ENCODE results near the gene CNIH1.
A peak's percentile ranks its signal among the peaks of the same experiment; 100 is the strongest.

Gene CNIH1

DNA sequence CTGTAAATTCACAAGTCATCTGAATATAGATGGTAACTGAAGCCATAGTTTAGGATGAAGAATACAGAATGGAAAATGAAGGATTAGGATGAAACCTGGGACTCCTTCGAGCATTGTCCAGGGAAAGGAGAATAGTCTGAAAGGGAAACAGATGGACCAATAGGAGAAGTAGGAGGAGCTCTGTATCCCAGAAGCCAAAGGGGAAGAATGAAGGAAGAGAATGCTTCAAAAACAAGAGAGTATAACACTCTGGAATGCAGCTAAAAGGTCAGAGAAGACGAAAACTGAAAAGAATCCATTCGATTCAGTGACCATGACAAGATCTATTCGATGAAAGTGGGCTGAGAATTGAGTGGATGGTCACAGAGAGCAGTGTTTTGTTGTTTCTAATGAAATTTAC is 46.6 kb upstream of the CNIH1 start:
- peak overlapping the region; percentile 96 for H3K27ac ChIP-seq
- no peak for TF ChIP-seq CTCF (conservative IDR thresholded peaks at IDR 0.05)

DNA sequence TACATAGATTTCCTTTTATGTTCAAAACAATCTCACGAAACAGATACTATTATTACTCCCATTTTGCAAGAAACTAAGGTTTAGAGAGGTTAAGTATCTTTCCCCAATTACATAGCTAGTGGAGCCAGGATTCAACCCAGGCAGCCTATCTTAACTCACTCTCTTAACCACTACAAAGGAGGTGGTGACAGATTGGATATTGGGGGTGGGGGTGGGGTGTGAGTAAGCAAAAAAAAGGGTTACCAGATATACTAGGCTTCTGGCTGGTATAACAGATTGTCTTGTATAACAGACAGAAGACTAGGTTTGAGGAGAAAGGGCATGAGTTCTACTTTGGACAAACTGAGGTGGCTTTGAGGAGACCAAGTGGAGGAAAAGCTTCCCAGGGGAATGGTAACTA is 45.5 kb upstream of the CNIH1 start:
- no peak for TF ChIP-seq CTCF (conservative IDR thresholded peaks at IDR 0.05)
- H3K27ac ChIP-seq = no peak overlapping the region

- no peak overlapping the region for H3K27ac ChIP-seq
- no peak for TF ChIP-seq CTCF (conservative IDR thresholded peaks at IDR 0.05)
Observed at GRCh38 chr14:54483846-54484245, 42.7 kb upstream of the CNIH1 start.

DNA sequence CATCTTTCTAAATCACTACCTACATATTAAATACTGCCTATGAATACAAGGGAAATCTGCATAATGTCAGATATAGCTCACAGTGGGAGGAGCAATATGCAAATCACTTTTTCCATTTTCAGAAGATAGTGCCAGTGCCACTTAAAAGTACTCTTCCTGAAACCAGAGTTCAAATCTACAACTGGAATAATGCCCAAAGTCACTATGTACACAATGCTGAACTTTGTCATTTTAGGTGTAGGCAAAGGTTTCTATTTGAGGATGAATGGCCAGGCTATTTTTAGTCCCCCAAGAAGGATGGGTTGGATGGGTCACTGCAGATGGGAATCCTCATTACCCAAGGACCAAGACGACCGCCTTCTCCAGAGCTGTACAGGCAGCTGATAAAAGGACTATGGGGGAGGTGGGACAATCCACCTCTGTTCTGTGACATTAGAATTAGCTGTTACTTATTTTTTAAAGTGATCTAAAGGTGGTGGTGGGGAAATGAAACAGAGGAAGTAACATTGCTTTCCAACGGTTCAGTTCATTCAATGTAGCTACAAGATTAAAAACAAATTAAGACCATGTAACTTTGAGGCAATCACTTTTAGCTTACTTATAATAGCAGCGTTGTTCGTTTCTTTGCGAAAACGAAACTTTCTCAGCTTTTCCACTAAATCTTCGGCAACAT is 42.0 kb upstream of the CNIH1 start:
- no peak overlapping the region for H3K27ac ChIP-seq
- no peak for TF ChIP-seq CTCF (conservative IDR thresholded peaks at IDR 0.05)

- no peak overlapping the region for H3K27ac ChIP-seq
- TF ChIP-seq CTCF (conservative IDR thresholded peaks at IDR 0.05) = no peak
Observed at GRCh38 chr14:54481695-54482094, 40.5 kb upstream of the CNIH1 start.

DNA sequence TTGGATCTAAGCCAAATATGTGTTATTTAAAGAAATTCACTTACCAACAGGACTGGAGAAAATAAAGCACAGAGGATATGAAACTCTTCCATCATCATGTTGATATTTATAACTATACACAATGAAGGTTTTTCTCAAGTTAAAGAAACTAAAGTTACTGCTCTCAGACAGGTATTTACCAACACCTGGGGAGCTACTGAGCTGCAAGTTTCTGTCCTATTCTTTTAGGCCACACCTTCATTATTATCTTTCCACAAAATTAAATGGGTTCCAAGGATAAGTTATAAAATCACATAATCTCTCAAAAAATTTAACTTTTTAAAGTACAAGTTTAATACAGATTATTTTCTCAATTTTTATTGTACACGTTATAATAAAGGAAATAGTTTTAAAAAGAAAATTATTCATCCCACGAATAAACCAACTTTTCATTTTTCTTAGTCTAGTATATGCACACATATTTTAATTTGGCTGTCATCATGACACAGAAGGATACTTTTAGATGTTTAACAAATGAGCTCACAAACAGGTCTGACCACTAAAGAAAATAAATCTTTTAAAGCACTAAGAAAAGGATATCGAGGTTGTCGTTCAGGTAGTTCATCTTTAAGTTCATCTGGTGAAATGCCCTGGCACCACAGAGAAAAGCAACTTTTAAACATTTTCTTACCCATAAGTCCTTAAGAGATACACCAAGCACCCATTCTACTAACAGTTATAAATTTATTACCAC is 39.8 kb upstream of the CNIH1 start:
- no peak for TF ChIP-seq CTCF (conservative IDR thresholded peaks at IDR 0.05)
- H3K27ac ChIP-seq = no peak overlapping the region

DNA sequence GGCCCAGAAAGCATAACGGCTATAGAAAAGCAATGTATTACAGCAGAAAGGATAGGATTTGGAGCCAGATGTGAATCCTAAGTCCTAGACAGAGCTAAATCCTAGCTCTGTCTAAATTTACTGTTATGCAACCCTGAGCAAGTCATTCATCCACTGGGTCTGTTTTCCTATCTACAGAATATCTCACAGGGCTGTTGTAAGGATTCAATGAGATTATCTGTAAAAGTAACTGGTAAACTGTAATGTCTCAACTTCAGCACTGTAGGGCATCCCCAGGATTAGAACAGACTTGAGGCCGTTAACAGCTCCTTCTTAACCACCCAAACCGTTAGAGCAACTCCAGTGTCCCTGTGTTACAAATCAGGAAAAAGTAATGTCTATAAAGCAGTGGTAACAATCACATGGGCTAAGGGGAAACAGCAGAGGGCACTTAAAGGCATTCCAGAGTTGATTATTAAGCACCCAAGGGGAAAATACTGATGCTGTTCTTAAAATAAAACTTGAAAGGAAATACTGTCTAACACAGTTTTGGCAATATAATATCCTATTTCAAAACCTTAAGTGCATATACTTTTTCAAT is 37.6 kb upstream of the CNIH1 start:
- H3K27ac ChIP-seq = no peak overlapping the region
- no peak for TF ChIP-seq CTCF (conservative IDR thresholded peaks at IDR 0.05)

Measured in VCaP (cell line).